ENCODE data around the gene NDUFAF7.
"Not testable (repeated sequence)": the region's sequence is repeated elsewhere in the genome, so short reads cannot be mapped to it uniquely, and the experiment has no call there.

Gene NDUFAF7

DNA sequence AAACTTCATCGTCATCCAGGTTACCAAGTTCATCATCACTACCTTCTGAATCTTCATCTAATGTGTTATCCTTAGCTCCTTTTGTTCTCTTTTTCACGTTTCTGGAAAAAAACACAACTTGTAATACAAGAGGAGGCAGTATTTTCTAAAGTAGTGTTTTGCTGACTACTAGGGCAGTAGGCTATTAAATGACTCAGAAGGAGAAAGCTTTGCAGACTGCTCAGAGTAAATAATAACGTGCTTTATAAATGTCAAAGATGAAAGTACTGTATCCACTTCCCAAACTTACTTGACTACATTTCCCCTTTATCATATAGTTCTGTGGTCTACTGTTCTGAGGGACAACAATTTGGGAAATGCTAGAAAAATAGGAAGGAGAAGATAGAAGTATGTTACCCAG, 19.5 kb upstream of the NDUFAF7 start:
- no peak for TF ChIP-seq CTCF (IDR thresholded peaks at IDR 0.05)
- Mint-ChIP-seq H3K9me3 (peaks cover 30% of the 10 kb centered on the region), H3K36me3 (ENCODE audit: low read depth) (peaks cover 78% of the 10 kb centered on the region), H3K27ac (no peak overlapping the region), H3K27me3 (ENCODE audit: low read depth, poor library complexity) (peaks cover 3% of the 10 kb centered on the region), H3K4me1 (no peaks in the 10 kb centered on the region), H3K4me3 (no peak overlapping the region)
- DNase-seq: no peak

DNA sequence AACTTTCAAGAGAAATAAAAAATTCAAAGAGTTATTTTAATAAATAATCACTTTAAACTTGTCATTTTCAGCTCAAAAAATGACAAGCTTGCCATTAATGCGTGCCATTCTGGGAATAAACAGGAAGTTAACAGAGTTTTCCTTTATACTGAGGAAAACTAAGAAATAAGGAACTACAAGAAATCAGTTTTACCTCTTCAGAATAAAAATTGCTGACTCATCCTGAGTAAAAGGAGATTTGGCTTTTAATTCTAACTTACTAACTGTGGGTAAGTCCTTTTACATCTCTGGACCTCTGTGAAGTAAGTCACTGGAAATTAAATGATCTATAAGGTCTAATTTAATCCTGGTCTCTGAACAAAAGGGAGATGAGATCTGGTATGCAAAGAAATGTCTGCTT, 16.2 kb upstream of the NDUFAF7 start:
- H3K27ac Mint-ChIP-seq: no peak overlapping the region
- no peak for TF ChIP-seq CTCF (IDR thresholded peaks at IDR 0.05)
- H3K4me1 Mint-ChIP-seq: no peaks in the 10 kb centered on the region
- H3K27me3 Mint-ChIP-seq (ENCODE audit: low read depth, poor library complexity): no peaks in the 10 kb centered on the region
- no peak overlapping the region for H3K4me3 Mint-ChIP-seq
- H3K36me3 Mint-ChIP-seq (ENCODE audit: low read depth): peaks cover 69% of the 10 kb centered on the region
- H3K9me3 Mint-ChIP-seq: no peaks in the 10 kb centered on the region
- no peak for DNase-seq

- H3K4me1 Mint-ChIP-seq: no peaks in the 10 kb centered on the region
- no peaks in the 10 kb centered on the region for H3K9me3 Mint-ChIP-seq
- peaks cover 71% of the 10 kb centered on the region for H3K36me3 Mint-ChIP-seq (ENCODE audit: low read depth)
- no peak for DNase-seq
- H3K4me3 Mint-ChIP-seq: no peak overlapping the region
- H3K27me3 Mint-ChIP-seq (ENCODE audit: low read depth, poor library complexity): no peaks in the 10 kb centered on the region
- no peak for TF ChIP-seq CTCF (IDR thresholded peaks at IDR 0.05)
- no peak overlapping the region for H3K27ac Mint-ChIP-seq
These were observed 12.4 kb upstream of the NDUFAF7 start for GRCh38 chr2:37219046-37219445.

DNA sequence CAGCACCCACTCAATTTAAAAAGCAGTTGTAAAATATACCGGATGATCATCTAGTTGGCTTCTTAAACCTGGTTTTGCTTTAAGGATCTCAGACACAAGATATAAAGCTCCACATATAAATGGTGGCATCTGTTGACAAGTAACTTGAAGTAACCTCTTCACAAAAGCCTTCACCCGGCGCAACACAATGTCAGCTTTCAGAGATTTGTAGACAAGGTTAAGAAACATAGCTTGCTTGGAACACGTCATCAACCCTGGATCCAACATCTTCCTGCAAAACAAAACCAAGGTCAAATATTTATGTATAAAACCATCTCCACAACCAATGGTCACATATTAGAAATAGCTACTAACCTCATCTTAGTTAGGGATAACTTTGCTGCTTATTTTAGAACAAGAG, 8.3 kb upstream of the NDUFAF7 start:
- peaks cover 67% of the 10 kb centered on the region for H3K36me3 Mint-ChIP-seq (ENCODE audit: low read depth)
- H3K4me1 Mint-ChIP-seq: peaks cover 26% of the 10 kb centered on the region
- no peak overlapping the region for H3K4me3 Mint-ChIP-seq
- DNase-seq: no peak
- no peaks in the 10 kb centered on the region for H3K27me3 Mint-ChIP-seq (ENCODE audit: low read depth, poor library complexity)
- H3K27ac Mint-ChIP-seq: no peak overlapping the region
- H3K9me3 Mint-ChIP-seq: no peaks in the 10 kb centered on the region
- no peak for TF ChIP-seq CTCF (IDR thresholded peaks at IDR 0.05)

- Mint-ChIP-seq H3K9me3 (no peaks in the 10 kb centered on the region), H3K4me1 (peaks cover 26% of the 10 kb centered on the region), H3K36me3 (ENCODE audit: low read depth) (peaks cover 63% of the 10 kb centered on the region), H3K4me3 (no peak overlapping the region), H3K27me3 (ENCODE audit: low read depth, poor library complexity) (no peaks in the 10 kb centered on the region), H3K27ac (no peak overlapping the region)
- no peak for TF ChIP-seq CTCF (IDR thresholded peaks at IDR 0.05)
- no peak for DNase-seq
These were observed 7.4 kb upstream of the NDUFAF7 start for GRCh38 chr2:37224063-37224462.

DNA sequence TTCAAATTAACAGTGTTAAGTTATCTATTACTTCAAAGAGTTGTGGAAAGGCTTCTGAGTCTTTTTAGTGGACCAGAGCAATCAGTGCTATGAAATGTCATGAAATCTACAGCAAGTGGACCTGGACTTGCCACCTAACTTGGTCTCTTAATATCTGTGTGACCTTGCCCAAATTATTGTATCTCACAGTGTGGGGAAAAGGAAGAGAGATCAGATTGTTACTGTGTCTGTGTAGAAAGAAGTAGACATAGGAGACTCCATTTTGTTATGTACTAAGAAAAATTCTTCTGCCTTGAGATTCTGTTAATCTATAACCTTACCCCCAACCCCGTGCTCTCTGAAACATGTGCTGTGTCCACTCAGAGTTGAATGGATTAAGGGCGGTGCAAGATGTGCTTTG, 6.3 kb upstream of the NDUFAF7 start:
- H3K27me3 Mint-ChIP-seq (ENCODE audit: low read depth, poor library complexity); H3K9me3 Mint-ChIP-seq; DNase-seq; H3K27ac Mint-ChIP-seq: not testable (repeated sequence)
- Mint-ChIP-seq H3K4me3 (peak overlapping the region; percentile 4), H3K36me3 (ENCODE audit: low read depth) (peaks cover 54% of the 10 kb centered on the region), H3K4me1 (peaks cover 26% of the 10 kb centered on the region)

All from nephron progenitor cell (in vitro differentiated cells).